GM19328 (cell line): ENCODE measurements around the gene LMAN2.
"Not testable (repeated sequence)": the region's sequence is repeated elsewhere in the genome, so short reads cannot be mapped to it uniquely, and the experiment has no call there.

ENCODE experiments used
- ATAC-seq: cut with Tn5 transposase; IDR thresholded peaks from one replicate; pipeline ENCODE4 v1.9.1; 2021; ENCODE audit warnings: mild to moderate bottlenecking, moderate library complexity; ENCODE audit not compliant: unreplicated experiment

The LMAN2 gene

GRCh38 chr5:177366528-177367322, 15.3 kb upstream of the LMAN2 start:
- ATAC-seq, result no peak

GRCh38 chr5:177365845-177366527, 14.5 kb upstream of the LMAN2 start:
- no peak for ATAC-seq

- ATAC-seq, result no peak
Observed at GRCh38 chr5:177364159-177364962, 12.9 kb upstream of the LMAN2 start.

GRCh38 chr5:177363565-177363964, 12.1 kb upstream of the LMAN2 start:
- no peak for ATAC-seq

GRCh38 chr5:177362610-177363507, 11.4 kb upstream of the LMAN2 start:
- no peak for ATAC-seq

- ATAC-seq, result no peak
Observed at GRCh38 chr5:177362292-177362609, 10.8 kb upstream of the LMAN2 start.

- no peak for ATAC-seq
Observed at GRCh38 chr5:177361418-177362291, 10.2 kb upstream of the LMAN2 start.

- ATAC-seq, result not testable (repeated sequence)
Observed at GRCh38 chr5:177360740-177361139, 9.3 kb upstream of the LMAN2 start.

- no peak for ATAC-seq
Observed at GRCh38 chr5:177359860-177360259, 8.4 kb upstream of the LMAN2 start.

- ATAC-seq, result no peak
Observed at GRCh38 chr5:177359451-177359851, 8.0 kb upstream of the LMAN2 start.

GRCh38 chr5:177358370-177358819, 6.9 kb upstream of the LMAN2 start:
- no peak for ATAC-seq

- peak; percentile 91 for ATAC-seq
Observed at GRCh38 chr5:177357459-177358351, 6.2 kb upstream of the LMAN2 start, which contains the start of gene RGS14. TSS of gene RGS14 (plus strand) at chr5:177357924. CDS start at chr5:177358025, 101 bp downstream.

- ATAC-seq, result no peak
Observed at GRCh38 chr5:177357146-177357458, 5.6 kb upstream of the LMAN2 start.

GRCh38 chr5:177356746-177357145, 5.3 kb upstream of the LMAN2 start:
- no peak for ATAC-seq

GRCh38 chr5:177355868-177356168, 4.3 kb upstream of the LMAN2 start:
- no peak for ATAC-seq

- no peak for ATAC-seq
Observed at GRCh38 chr5:177355162-177355867, 3.8 kb upstream of the LMAN2 start.

GRCh38 chr5:177354711-177355110, 3.2 kb upstream of the LMAN2 start:
- ATAC-seq, result no peak

GRCh38 chr5:177354256-177354655, 2.8 kb upstream of the LMAN2 start:
- ATAC-seq, result no peak
